ENCODE results near the gene MSH5. TPM values are rescaled to one million over a fixed set of nuclear protein-coding genes. Genes with fewer than 3 reads are reported as not detected.

MSH5 gene
- total and polyA plus RNA-seq, 9 of the 15 experiments (the other 6 are each of a cell fraction or from before 2014, with no cell fraction given), result 12.5 to 104 (median 46.6) TPM

- Histone ChIP-seq H3K27ac (ENCODE audit: extremely low read depth, low read depth, low read length) (peak overlapping the region; percentile 64), H3K27me3 (ENCODE audit: control insufficient read depth in 2 of 2, insufficient read depth in 2 of 2, low read length in 2 of 2) (no peaks in the 10 kb centered on the region), H3K4me3 (no peak overlapping the region), H2AFZ (ENCODE audit: low read depth, low read length) (peak overlapping the region; percentile 78), H4K20me1 (replicated peaks; ENCODE audit: control insufficient read depth, insufficient read depth, low read length) (no peaks in the 10 kb centered on the region), H3K4me2 (ENCODE audit: insufficient read depth, low read length) (peak overlapping the region; percentile 56), H3K9me1 (ENCODE audit: control insufficient read depth, insufficient read depth, low read length) (peaks cover 5% of the 10 kb centered on the region), H3K4me1 (replicated peaks in 1 of 2; ENCODE audit: control insufficient read depth in 2 of 2, insufficient read depth in 2 of 2, low read length in 2 of 2) (peaks cover 43 to 69% of the 10 kb centered on the region in 2 experiments), H3K9me3 (replicated peaks; ENCODE audit: control insufficient read depth, insufficient read depth, low read depth, low read length) (no peaks in the 10 kb centered on the region), H3K79me2 (ENCODE audit: control insufficient read depth, insufficient read depth, low read length) (peaks cover 12% of the 10 kb centered on the region; the same call in 1 of the 3 replicates), H3K9ac (ENCODE audit: insufficient read depth in 1 of 2, low read depth in 2 of 2, low read length in 2 of 2) (peak overlapping the region in 1 of 2 experiments; percentile 12; a peak in 2 of 4 replicates), H3K36me3 (ENCODE audit: control insufficient read depth, insufficient read depth, low read length) (peaks cover 32% of the 10 kb centered on the region; the same call in 2 of the 3 replicates)
- ATAC-seq (no peak), FAIRE-seq (peak; percentile 85), DNase-seq (ENCODE audit: extremely low read depth in 1 of 4, low spot score in 3 of 4) (peak in 2 of 4 experiments; percentile 67 to 78)
- ChIA-PET CTCF (ENCODE audit: low intra/inter-chr PET ratio) (interaction anchor here (0.7 to 1.0 kb wide), 2 partner anchors 9 to 125 kb away, joined by 3 read pairs; no protein-coding TSS in a partner anchor), POLR2A (interaction anchor here (0.6 to 15.0 kb wide), 12 partner anchors 10 to 106 kb away, joined by 3 to 236 read pairs (median 4); partner anchors contain the start of genes APOM, CLIC1, CSNK2B and DDAH2)
- in situ Hi-C loops (cut with MboI), result no loop called here
- intact Hi-C loops (cut with micrococcal nuclease), result no loop called here
- 61% methylated on average over 12 of the region's 12 CpGs for WGBS (ENCODE audit: insufficient coverage, low coverage, missing lambda C conversion rate)
- no TSS peak for BruUV-seq (replicated peaks)
- TF ChIP-seq ZFPM2 (CRISPR knock-in tag; IDR thresholded peaks at IDR 0.05), result no peak
- TF ChIP-seq RERE (CRISPR knock-in tag; IDR thresholded peaks at IDR 0.05; ENCODE audit: borderline replicate concordance), result no peak
- no peak for TF ChIP-seq FOXP1 (CRISPR knock-in tag; IDR thresholded peaks at IDR 0.05)
- no peak for TF ChIP-seq NFYB (IDR thresholded peaks at IDR 0.05; ENCODE audit: extremely low read depth, insufficient read length)
- TF ChIP-seq HDGF (IDR thresholded peaks at IDR 0.05), result peak; percentile 84; the same call in 1 of the 2 replicates
- TF ChIP-seq ZNF318 (IDR thresholded peaks at IDR 0.05; ENCODE audit: borderline replicate concordance in 1 of 2, low read depth in 1 of 2), result no peak
These were observed 14.1 kb upstream of the MSH5 start for GRCh38 chr6:31725502-31726350.
